ENCODE measurements around the gene FAM20C. TPM values are rescaled to one million over a fixed set of nuclear protein-coding genes. Genes with fewer than 3 reads are reported as not detected.
"Not testable (repeated sequence)": the region's sequence is repeated elsewhere in the genome, so short reads cannot be mapped to it uniquely, and the experiment has no call there.

The FAM20C gene
- total RNA-seq, 2 donors from 2014 or later: 37.8 to 62.0 TPM

- Histone ChIP-seq H3K4me1 (replicated peaks) (no peaks in the 10 kb centered on the region), H3K9me3 (no peaks in the 10 kb centered on the region), H3K27ac (no peak overlapping the region), H3K27me3 (replicated peaks; ENCODE audit: insufficient read depth) (peaks cover 2% of the 10 kb centered on the region), H3K4me3 (no peak overlapping the region), H3K36me3 (no peaks in the 10 kb centered on the region)
- WGBS: 93% methylated on average over 14 of the region's 16 CpGs
- TF ChIP-seq POLR2A (IDR thresholded peaks at IDR 0.05): no peak
- no peak for TF ChIP-seq CTCF (IDR thresholded peaks at IDR 0.05)
- TF ChIP-seq POLR2AphosphoS5 (IDR thresholded peaks at IDR 0.05): no peak
- no peak for DNase-seq (ENCODE audit: low spot score)
- intact Hi-C loops (cut with DNase I): no loop called here
Observed at GRCh38 chr7:181738-182137, 10.6 kb upstream of the FAM20C start.

GRCh38 chr7:182502-182901, 9.9 kb upstream of the FAM20C start:
- H3K36me3 ChIP-seq; intact Hi-C loops (cut with DNase I); H3K9me3 ChIP-seq; H3K27me3 ChIP-seq (replicated peaks; ENCODE audit: insufficient read depth); H3K27ac ChIP-seq; H3K4me1 ChIP-seq (replicated peaks); DNase-seq (ENCODE audit: low spot score); H3K4me3 ChIP-seq: not testable (repeated sequence)
- 70% methylated on average over 3 of the region's 11 CpGs for WGBS

- WGBS: 82% methylated on average over 30 of the region's 30 CpGs
- no peak overlapping the region for H3K27ac ChIP-seq
- TF ChIP-seq CTCF (IDR thresholded peaks at IDR 0.05) (no peak), POLR2A (IDR thresholded peaks at IDR 0.05) (no peak), POLR2AphosphoS5 (IDR thresholded peaks at IDR 0.05) (no peak)
Observed at GRCh38 chr7:183496-184292, 8.7 kb upstream of the FAM20C start.

GRCh38 chr7:184294-185264, 7.8 kb upstream of the FAM20C start:
- Histone ChIP-seq H3K4me1 (replicated peaks) (no peaks in the 10 kb centered on the region), H3K36me3 (no peaks in the 10 kb centered on the region), H3K4me3 (no peak overlapping the region), H3K9me3 (no peaks in the 10 kb centered on the region), H3K27me3 (replicated peaks; ENCODE audit: insufficient read depth) (no peaks in the 10 kb centered on the region), H3K27ac (no peak overlapping the region)
- TF ChIP-seq CTCF (IDR thresholded peaks at IDR 0.05): no peak
- no peak for TF ChIP-seq POLR2AphosphoS5 (IDR thresholded peaks at IDR 0.05)
- no peak for TF ChIP-seq POLR2A (IDR thresholded peaks at IDR 0.05)
- 51% methylated on average over 25 of the region's 27 CpGs for WGBS
- intact Hi-C loops (cut with DNase I): no loop called here
- DNase-seq (ENCODE audit: low spot score): no peak

More at GRCh38 chr7:183496-184292, 8.7 kb upstream of the FAM20C start:
- Histone ChIP-seq H3K4me1 (replicated peaks) (no peaks in the 10 kb centered on the region), H3K36me3 (no peaks in the 10 kb centered on the region), H3K27me3 (replicated peaks; ENCODE audit: insufficient read depth) (no peaks in the 10 kb centered on the region), H3K4me3 (no peak overlapping the region), H3K9me3 (no peaks in the 10 kb centered on the region)
- DNase-seq (ENCODE audit: low spot score): no peak
- intact Hi-C loops (cut with DNase I): no loop called here

GRCh38 chr7:186516-187113, 5.8 kb upstream of the FAM20C start:
- 87% methylated on average over 22 of the region's 26 CpGs for WGBS
- Histone ChIP-seq H3K9me3 (no peaks in the 10 kb centered on the region), H3K27me3 (replicated peaks; ENCODE audit: insufficient read depth) (no peaks in the 10 kb centered on the region), H3K27ac (no peak overlapping the region), H3K4me3 (no peak overlapping the region), H3K36me3 (no peaks in the 10 kb centered on the region), H3K4me1 (replicated peaks) (peaks cover 6% of the 10 kb centered on the region)
- TF ChIP-seq POLR2A (IDR thresholded peaks at IDR 0.05): no peak
- no peak for TF ChIP-seq POLR2AphosphoS5 (IDR thresholded peaks at IDR 0.05)
- no peak for TF ChIP-seq CTCF (IDR thresholded peaks at IDR 0.05)
- intact Hi-C loops (cut with DNase I): no loop called here
- no peak for DNase-seq (ENCODE audit: low spot score)

Data from prostate gland (tissue), 2 donors.